Glutamatergic neuron (in vitro differentiated cells): ENCODE data around the gene SPOP. TPM values are rescaled to one million over a fixed set of nuclear protein-coding genes. Genes with fewer than 3 reads are reported as not detected.
"Not testable (repeated sequence)": the region's sequence is repeated elsewhere in the genome, so short reads cannot be mapped to it uniquely, and the experiment has no call there.

Experiments used
- DNase-seq: peaks from one replicate; pipeline ENCODE4 v3.0.0; 2022
- H3K27ac Mint-ChIP-seq: one replicate; pipeline ENCODE4 v1.8.0; 2020; ENCODE audit warnings: mild to moderate bottlenecking, mixed read lengths, inconsistent platforms; ENCODE audit not compliant: unreplicated experiment
- H3K27me3 Mint-ChIP-seq: one replicate; pipeline ENCODE4 v1.8.0; 2020; ENCODE audit warnings: mild to moderate bottlenecking, moderate library complexity, mixed read lengths, inconsistent platforms; ENCODE audit not compliant: unreplicated experiment
- H3K36me3 Mint-ChIP-seq: one replicate; pipeline ENCODE4 v1.8.0; 2020; ENCODE audit warnings: mild to moderate bottlenecking, mixed read lengths, inconsistent platforms; ENCODE audit not compliant: unreplicated experiment
- H3K4me1 Mint-ChIP-seq: one replicate; pipeline ENCODE4 v1.8.0; 2020; ENCODE audit warnings: mild to moderate bottlenecking, low read depth, mixed read lengths, inconsistent platforms; ENCODE audit not compliant: unreplicated experiment
- H3K4me3 Mint-ChIP-seq: one replicate; pipeline ENCODE4 v1.8.0; 2020; ENCODE audit warnings: mild to moderate bottlenecking, mixed read lengths, inconsistent platforms; ENCODE audit not compliant: unreplicated experiment
- H3K9me3 Mint-ChIP-seq: one replicate; pipeline ENCODE4 v1.8.0; 2020; ENCODE audit warnings: mild to moderate bottlenecking, moderate library complexity, mixed read lengths, inconsistent platforms; ENCODE audit not compliant: unreplicated experiment
- total RNA-seq: library from RNA; stranded (reverse); fragmentation: NEBNext Ultra II Directional; extraction: Animal tissue kit (Norgen Biotek cat#: 25700); gene quantifications from one replicate; pipeline ENCODE4 v1.2.1, GENCODE V29; 2021; ENCODE audit not compliant: unreplicated experiment
- TF ChIP-seq, protein P1 (sequence below): fragments of 200-600 bp; sonication (generic); IDR thresholded peaks from one replicate; pipeline ENCODE4 v1.5.0; 2021; ENCODE audit not compliant: partially characterized antibody, unreplicated experiment

SPOP gene
- total RNA-seq, 1 donor from 2014 or later = 49.5 TPM

- Mint-ChIP-seq H3K4me1 (peaks cover 21% of the 10 kb centered on the region), H3K27me3 (peaks cover 2% of the 10 kb centered on the region), H3K4me3 (no peak overlapping the region), H3K27ac (no peak overlapping the region), H3K9me3 (peaks cover 2% of the 10 kb centered on the region), H3K36me3 (no peaks in the 10 kb centered on the region)
- TF ChIP-seq, protein P1, sequence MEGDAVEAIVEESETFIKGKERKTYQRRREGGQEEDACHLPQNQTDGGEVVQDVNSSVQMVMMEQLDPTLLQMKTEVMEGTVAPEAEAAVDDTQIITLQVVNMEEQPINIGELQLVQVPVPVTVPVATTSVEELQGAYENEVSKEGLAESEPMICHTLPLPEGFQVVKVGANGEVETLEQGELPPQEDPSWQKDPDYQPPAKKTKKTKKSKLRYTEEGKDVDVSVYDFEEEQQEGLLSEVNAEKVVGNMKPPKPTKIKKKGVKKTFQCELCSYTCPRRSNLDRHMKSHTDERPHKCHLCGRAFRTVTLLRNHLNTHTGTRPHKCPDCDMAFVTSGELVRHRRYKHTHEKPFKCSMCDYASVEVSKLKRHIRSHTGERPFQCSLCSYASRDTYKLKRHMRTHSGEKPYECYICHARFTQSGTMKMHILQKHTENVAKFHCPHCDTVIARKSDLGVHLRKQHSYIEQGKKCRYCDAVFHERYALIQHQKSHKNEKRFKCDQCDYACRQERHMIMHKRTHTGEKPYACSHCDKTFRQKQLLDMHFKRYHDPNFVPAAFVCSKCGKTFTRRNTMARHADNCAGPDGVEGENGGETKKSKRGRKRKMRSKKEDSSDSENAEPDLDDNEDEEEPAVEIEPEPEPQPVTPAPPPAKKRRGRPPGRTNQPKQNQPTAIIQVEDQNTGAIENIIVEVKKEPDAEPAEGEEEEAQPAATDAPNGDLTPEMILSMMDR = no peak
- no peak for DNase-seq
These were observed 126.5 kb downstream of the SPOP start for GRCh38 chr17:49551221-49552069.

DNA sequence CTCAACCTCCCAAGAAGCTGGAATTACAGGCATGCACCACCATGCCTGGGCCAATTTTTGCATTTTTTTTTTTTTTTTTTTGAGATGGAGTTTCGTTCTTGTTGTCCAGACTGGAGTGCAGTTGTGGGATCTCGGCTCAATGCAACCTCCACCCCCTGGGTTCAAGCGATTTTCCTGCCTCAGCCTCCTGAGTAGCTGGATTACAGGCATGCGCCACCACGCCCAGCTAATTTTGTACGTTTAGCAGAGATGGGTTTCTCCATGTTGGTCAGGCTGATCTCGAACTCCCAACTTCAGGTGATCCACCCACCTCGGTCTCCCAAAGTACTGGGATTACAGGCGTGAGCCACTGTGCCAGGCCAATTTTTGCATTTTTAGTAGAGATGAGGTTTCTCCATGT, 127.1 kb downstream of the SPOP start:
- not testable (repeated sequence) for H3K4me3 Mint-ChIP-seq, H3K27me3 Mint-ChIP-seq, H3K36me3 Mint-ChIP-seq, H3K27ac Mint-ChIP-seq, DNase-seq, H3K9me3 Mint-ChIP-seq
- peaks cover 22% of the 10 kb centered on the region for H3K4me1 Mint-ChIP-seq

DNA sequence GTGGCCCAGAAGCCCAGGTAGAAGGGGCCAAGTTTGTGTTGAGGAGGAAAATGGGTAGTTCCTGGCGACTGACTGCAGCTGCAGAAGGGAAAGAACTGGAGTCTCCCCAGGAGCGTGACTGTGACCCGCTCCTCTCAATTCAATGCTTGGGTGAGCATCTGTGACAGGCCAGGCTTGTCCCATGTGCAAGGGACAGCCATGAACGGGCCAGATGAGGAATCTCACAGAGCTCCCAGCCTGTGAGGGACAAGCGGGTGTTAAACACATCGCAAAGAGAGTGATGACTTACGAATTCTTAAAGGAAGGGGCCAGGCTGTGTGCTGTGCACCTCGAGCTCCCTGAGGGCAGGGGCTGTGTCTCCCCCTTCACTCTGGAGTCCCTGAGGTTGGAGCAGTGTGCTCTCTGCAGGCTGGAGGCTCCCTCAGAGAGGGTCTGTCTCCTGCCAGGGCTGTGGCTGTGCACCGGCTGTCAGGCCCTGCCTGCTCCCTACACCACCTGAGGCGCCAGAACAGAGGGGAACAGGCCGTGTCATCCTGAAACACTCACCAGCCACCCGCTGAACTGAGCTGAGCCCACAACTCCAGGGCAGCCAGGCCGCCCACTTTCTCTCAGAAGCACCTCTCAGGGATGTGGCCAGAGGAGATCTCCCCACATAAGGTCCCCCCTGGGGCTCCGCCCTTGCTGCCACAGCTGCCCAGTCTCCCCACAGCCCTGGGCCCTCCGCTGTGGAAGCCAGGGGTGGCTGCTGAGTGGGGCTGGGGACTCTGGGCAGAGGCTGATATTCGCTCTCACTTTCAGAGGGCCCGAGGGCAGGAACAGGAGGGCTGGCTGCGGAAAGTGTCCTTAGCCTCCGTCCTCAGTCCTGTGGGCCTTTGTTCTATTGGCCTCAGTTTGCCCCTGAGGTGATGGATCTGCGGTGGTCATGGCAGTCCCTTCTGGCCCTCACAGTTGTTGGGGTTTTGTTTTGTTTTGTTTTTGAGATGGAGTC, 127.9 kb downstream of the SPOP start:
- Mint-ChIP-seq H3K36me3 (no peaks in the 10 kb centered on the region), H3K27me3 (peaks cover 2% of the 10 kb centered on the region), H3K4me3 (no peak overlapping the region), H3K4me1 (peaks cover 23% of the 10 kb centered on the region), H3K27ac (peak overlapping the region; percentile 48), H3K9me3 (peaks cover 4% of the 10 kb centered on the region)
- TF ChIP-seq, protein P1 = no peak
- DNase-seq = no peak

DNA sequence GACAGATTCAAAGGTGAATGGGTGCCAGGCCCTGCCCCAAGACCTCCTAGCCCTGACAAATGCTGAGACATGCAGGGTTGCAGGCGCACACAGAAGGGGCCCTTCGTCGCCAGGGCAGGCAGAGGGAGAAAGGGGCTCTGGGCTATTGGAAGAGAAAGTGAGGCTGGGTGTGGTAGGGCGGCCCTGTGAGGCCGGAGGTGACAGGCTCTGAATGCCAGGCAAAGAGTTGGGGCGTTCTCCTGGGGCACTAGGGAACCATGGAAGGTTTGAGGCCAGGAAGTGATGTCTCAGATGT, 128.6 kb downstream of the SPOP start:
- H3K9me3 Mint-ChIP-seq = peaks cover 4% of the 10 kb centered on the region
- H3K27ac Mint-ChIP-seq = no peak overlapping the region
- H3K4me1 Mint-ChIP-seq = peaks cover 23% of the 10 kb centered on the region
- H3K27me3 Mint-ChIP-seq = peaks cover 2% of the 10 kb centered on the region
- DNase-seq = no peak
- no peaks in the 10 kb centered on the region for H3K36me3 Mint-ChIP-seq
- TF ChIP-seq, protein P1 = no peak
- H3K4me3 Mint-ChIP-seq = no peak overlapping the region

Other genes with a start within 250 kb of the SPOP start
- gene NGFR, start 182.8 kb downstream of the SPOP start, total RNA-seq = 131 TPM
- gene NXPH3, start 102.2 kb downstream of the SPOP start, total RNA-seq = 2.0 TPM
- 123 TPM for gene SLC35B1, start 29.9 kb upstream of the SPOP start, total RNA-seq
- 11.9 TPM for gene FAM117A, start 86.0 kb upstream of the SPOP start, total RNA-seq
- 65.7 TPM for gene KAT7, start 110.6 kb upstream of the SPOP start, total RNA-seq
- not detected for gene TAC4, start 170.0 kb upstream of the SPOP start, total RNA-seq